GM12865 (cell line): ENCODE results near the gene IL1RAPL1.

Experiments used
- DNase-seq: peaks from one replicate; pipeline ENCODE4 v3.0.0; 2010; ENCODE audit warnings: low read depth
- H3K4me3 ChIP-seq: 2 replicates; pipeline ENCODE4 v1.5.1; 2011; ENCODE audit warnings: mild to moderate bottlenecking, low read depth, low read length, control low read depth
- CTCF ChIP-seq: IDR thresholded peaks from 2 replicates; pipeline ENCODE4 v1.5.1; 2011; ENCODE audit warnings: low read length, control low read depth, low read depth, inconsistent platforms; ENCODE audit not compliant: insufficient read depth; ENCODE audit errors: missing control alignments

Gene IL1RAPL1

GRCh38 chrX:28854637-28855036 lies 267.4 kb downstream of the IL1RAPL1 start:
- TF ChIP-seq CTCF, result no peak
- DNase-seq, result no peak
- no peak overlapping the region for H3K4me3 ChIP-seq

GRCh38 chrX:28876408-28876807 lies 289.2 kb downstream of the IL1RAPL1 start:
- no peak for TF ChIP-seq CTCF
- no peak for DNase-seq
- H3K4me3 ChIP-seq, result no peak overlapping the region

- no peak for DNase-seq
- no peak overlapping the region for H3K4me3 ChIP-seq
Observed at GRCh38 chrX:28876901-28877300, 289.7 kb downstream of the IL1RAPL1 start.

GRCh38 chrX:28880136-28880535 lies 292.9 kb downstream of the IL1RAPL1 start:
- no peak for DNase-seq
- no peak for TF ChIP-seq CTCF
- no peak overlapping the region for H3K4me3 ChIP-seq

More at GRCh38 chrX:28876901-28877300, 289.7 kb downstream of the IL1RAPL1 start:
- no peak for TF ChIP-seq CTCF

GRCh38 chrX:28884823-28885222 lies 297.6 kb downstream of the IL1RAPL1 start:
- H3K4me3 ChIP-seq, result no peak overlapping the region
- no peak for TF ChIP-seq CTCF
- DNase-seq, result no peak

- H3K4me3 ChIP-seq, result no peak overlapping the region
- DNase-seq, result no peak
- TF ChIP-seq CTCF, result no peak
Observed at GRCh38 chrX:28888416-28888815, 301.2 kb downstream of the IL1RAPL1 start.

- TF ChIP-seq CTCF, result no peak
- H3K4me3 ChIP-seq, result no peak overlapping the region
- no peak for DNase-seq
Observed at GRCh38 chrX:28889591-28890090, 302.4 kb downstream of the IL1RAPL1 start.
